BLaER1 (cell line): ENCODE measurements around the gene ICA1.
A peak's percentile ranks its signal among the peaks of the same experiment; 100 is the strongest.

Experiments used
- H3K27ac ChIP-seq: shearing (Covaris generic); formaldehyde crosslinking; 2 replicates; pipeline ENCODE4 v1.8.1; 2022
- H3K27me3 ChIP-seq: shearing (Covaris generic); formaldehyde crosslinking; 2 replicates; pipeline ENCODE4 v1.8.1; 2022
- H3K36me3 ChIP-seq: shearing (Covaris generic); formaldehyde crosslinking; 2 replicates; pipeline ENCODE4 v1.8.1; 2022
- H3K4me1 ChIP-seq: shearing (Covaris generic); formaldehyde crosslinking; 2 replicates; pipeline ENCODE4 v1.8.1; 2022
- H3K4me2 ChIP-seq: shearing (Covaris generic); formaldehyde crosslinking; 2 replicates; pipeline ENCODE4 v1.8.1; 2022
- H3K4me3 ChIP-seq: shearing (Covaris generic); formaldehyde crosslinking; 2 replicates; pipeline ENCODE4 v1.8.1; 2022
- H3K9ac ChIP-seq: shearing (Covaris generic); formaldehyde crosslinking; 2 replicates; pipeline ENCODE4 v1.8.1; 2022
- H3K9me3 ChIP-seq: shearing (Covaris generic); formaldehyde crosslinking; 2 replicates; pipeline ENCODE4 v1.8.1; 2022
- H4K20me1 ChIP-seq: shearing (Covaris generic); formaldehyde crosslinking; 2 replicates; pipeline ENCODE4 v1.8.1; 2022
- Cebpa-rat ChIP-seq: shearing (Covaris generic); IDR thresholded peaks from 2 replicates; pipeline ENCODE4 v1.8.1; 2022

ICA1 gene

DNA sequence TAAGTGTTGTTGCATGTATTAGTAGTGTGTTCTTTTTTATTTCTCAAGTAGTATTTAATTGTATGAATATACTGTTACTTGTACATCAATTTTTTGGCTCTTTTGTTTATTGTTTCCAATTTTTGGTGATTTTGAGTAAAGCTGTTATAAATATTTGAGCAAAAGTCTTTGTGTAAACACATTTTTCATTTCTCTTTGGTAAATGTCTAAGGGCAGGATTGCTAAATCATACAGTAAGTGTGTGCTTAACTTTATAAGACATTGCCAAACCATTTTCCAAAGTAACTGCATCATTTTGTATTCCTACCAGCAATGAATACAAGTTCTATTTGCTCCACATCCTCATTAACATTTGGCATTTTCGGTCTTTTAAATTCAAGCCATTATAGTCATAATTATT, 92.8 kb downstream of the ICA1 start:
- no peaks in the 10 kb centered on the region for H3K36me3 ChIP-seq
- H3K4me1 ChIP-seq, result no peaks in the 10 kb centered on the region
- H3K4me2 ChIP-seq, result no peak overlapping the region
- H3K27me3 ChIP-seq, result no peaks in the 10 kb centered on the region
- H3K4me3 ChIP-seq, result no peak overlapping the region
- no peak overlapping the region for H3K27ac ChIP-seq
- H4K20me1 ChIP-seq, result no peaks in the 10 kb centered on the region
- no peak for TF ChIP-seq Cebpa-rat
- no peak overlapping the region for H3K9ac ChIP-seq
- no peaks in the 10 kb centered on the region for H3K9me3 ChIP-seq

DNA sequence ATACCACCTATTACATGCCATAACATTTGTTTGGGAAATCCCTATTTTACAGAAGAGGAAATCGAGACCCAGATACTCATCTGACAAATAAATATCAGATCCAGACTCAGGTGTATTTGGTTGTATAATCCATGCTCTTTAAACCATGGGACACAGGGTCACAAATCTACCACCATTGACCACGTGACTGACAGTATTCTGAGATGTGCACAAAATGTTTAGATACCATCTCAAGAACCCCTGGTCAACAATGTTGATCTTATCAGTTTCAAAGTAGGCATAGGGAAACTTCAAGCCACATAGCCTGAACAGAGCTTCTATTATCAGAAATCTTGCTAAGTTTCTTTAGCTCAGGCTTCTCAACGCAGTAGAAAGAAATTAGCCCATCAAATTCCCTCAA, 93.6 kb downstream of the ICA1 start:
- no peaks in the 10 kb centered on the region for H3K9me3 ChIP-seq
- no peak overlapping the region for H3K9ac ChIP-seq
- no peaks in the 10 kb centered on the region for H3K4me1 ChIP-seq
- H3K4me3 ChIP-seq, result no peak overlapping the region
- no peak for TF ChIP-seq Cebpa-rat
- no peaks in the 10 kb centered on the region for H3K27me3 ChIP-seq
- H3K36me3 ChIP-seq, result no peaks in the 10 kb centered on the region
- no peak overlapping the region for H3K27ac ChIP-seq
- H4K20me1 ChIP-seq, result no peaks in the 10 kb centered on the region
- no peak overlapping the region for H3K4me2 ChIP-seq

DNA sequence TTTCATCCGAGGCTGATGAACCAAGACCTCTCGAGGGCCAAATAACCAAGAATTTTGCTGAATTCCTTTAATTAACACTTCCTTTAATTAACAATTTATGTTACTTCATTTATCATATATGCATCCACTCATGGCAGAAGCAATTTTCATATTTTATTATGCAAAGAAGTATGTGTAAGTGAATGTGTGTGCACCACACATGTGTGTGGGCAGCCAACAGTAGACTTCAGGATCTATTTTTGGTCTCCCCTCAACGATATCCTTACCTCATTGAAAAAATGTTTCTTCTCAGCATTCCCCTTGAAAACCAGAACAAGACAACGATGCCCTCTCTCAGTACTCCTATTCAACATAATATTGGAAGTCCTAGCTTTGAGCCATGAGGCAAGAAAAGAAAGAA, 96.8 kb downstream of the ICA1 start:
- H4K20me1 ChIP-seq, result no peaks in the 10 kb centered on the region
- TF ChIP-seq Cebpa-rat, result no peak
- H3K4me1 ChIP-seq, result no peaks in the 10 kb centered on the region
- no peak overlapping the region for H3K4me3 ChIP-seq
- H3K9me3 ChIP-seq, result no peaks in the 10 kb centered on the region
- no peaks in the 10 kb centered on the region for H3K36me3 ChIP-seq
- H3K9ac ChIP-seq, result no peak overlapping the region
- no peak overlapping the region for H3K4me2 ChIP-seq
- H3K27ac ChIP-seq, result no peak overlapping the region
- H3K27me3 ChIP-seq, result no peaks in the 10 kb centered on the region

DNA sequence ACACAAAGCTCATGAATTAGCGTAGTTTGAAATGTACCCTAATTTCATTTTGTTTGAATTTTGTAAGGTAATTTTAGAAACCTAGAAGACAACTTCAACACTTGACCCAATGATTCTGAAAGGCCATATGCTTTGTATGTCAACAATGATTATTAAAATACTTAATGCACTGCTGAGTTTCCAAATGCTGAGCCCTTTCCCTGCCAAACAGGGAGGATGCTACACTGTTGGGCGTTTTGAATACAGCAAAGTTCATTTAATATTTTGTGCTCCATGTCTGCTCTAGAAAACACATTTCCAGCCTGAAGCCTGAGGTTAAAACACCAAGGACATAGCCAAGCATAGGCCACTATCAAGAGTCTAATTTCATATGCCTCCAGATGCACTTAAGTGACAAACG, 99.8 kb downstream of the ICA1 start:
- no peaks in the 10 kb centered on the region for H3K9me3 ChIP-seq
- no peaks in the 10 kb centered on the region for H3K27me3 ChIP-seq
- H3K9ac ChIP-seq, result no peak overlapping the region
- no peak for TF ChIP-seq Cebpa-rat
- no peaks in the 10 kb centered on the region for H3K4me1 ChIP-seq
- H3K4me3 ChIP-seq, result no peak overlapping the region
- no peak overlapping the region for H3K4me2 ChIP-seq
- H3K36me3 ChIP-seq, result no peaks in the 10 kb centered on the region
- no peaks in the 10 kb centered on the region for H4K20me1 ChIP-seq
- no peak overlapping the region for H3K27ac ChIP-seq

DNA sequence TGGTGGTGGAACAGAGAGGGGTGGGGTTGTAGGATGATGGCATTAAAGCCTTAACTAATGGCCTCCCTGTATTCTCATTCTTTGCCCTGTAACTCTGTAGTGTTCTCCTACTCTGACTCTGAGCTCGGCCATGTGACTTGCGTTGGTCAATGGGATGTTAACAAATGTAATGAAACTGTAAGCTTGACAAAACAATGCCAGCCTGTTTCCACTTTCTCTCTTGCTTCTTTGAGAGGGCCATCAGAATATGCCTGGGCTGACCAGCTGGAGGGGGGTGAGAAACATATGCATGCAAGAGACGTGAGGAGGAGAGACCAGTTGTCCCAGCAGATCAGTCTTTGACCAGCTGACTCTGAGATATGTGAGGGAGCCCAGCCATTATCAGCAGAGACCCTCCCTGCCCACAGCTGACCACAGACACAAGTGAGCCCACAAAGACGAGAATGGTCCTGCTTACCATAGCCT, 100.6 kb downstream of the ICA1 start:
- H3K27ac ChIP-seq, result no peak overlapping the region
- no peak for TF ChIP-seq Cebpa-rat
- H3K4me3 ChIP-seq, result no peak overlapping the region
- H3K36me3 ChIP-seq, result no peaks in the 10 kb centered on the region
- no peak overlapping the region for H3K4me2 ChIP-seq
- no peaks in the 10 kb centered on the region for H3K4me1 ChIP-seq
- H4K20me1 ChIP-seq, result no peaks in the 10 kb centered on the region
- H3K9me3 ChIP-seq, result no peaks in the 10 kb centered on the region
- no peak overlapping the region for H3K9ac ChIP-seq
- H3K27me3 ChIP-seq, result no peaks in the 10 kb centered on the region

DNA sequence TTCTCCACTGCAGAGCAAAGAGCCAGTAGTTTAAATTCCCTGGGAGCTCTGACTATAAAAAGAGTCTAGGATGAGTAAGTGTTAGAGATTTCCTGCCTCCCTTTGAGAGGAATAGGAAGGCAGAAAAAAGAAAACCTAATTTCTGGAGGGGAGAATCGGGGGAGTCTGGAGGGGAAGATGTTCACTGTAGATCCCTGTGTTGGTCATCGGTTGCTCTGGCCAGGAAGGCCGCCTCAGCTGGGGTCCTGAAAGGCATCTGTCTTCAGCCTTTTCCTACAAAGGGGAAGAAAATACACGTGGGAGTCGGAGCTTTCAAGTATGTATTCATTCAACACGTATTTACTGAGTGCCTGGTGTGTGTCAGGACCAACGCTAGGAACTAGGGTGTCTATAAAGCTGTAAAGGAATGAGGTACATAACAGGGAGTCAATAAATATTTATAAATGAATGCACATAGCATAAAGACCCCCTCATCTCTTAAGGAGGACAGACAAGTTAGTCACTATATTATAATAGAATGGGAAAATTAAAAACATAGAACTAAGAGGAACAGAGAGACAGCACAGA, 101.1 kb downstream of the ICA1 start:
- Histone ChIP-seq H3K4me1 (no peaks in the 10 kb centered on the region), H4K20me1 (no peaks in the 10 kb centered on the region), H3K9me3 (no peaks in the 10 kb centered on the region), H3K4me3 (no peak overlapping the region), H3K4me2 (no peak overlapping the region), H3K27me3 (no peaks in the 10 kb centered on the region), H3K36me3 (no peaks in the 10 kb centered on the region), H3K9ac (no peak overlapping the region), H3K27ac (no peak overlapping the region)
- no peak for TF ChIP-seq Cebpa-rat

DNA sequence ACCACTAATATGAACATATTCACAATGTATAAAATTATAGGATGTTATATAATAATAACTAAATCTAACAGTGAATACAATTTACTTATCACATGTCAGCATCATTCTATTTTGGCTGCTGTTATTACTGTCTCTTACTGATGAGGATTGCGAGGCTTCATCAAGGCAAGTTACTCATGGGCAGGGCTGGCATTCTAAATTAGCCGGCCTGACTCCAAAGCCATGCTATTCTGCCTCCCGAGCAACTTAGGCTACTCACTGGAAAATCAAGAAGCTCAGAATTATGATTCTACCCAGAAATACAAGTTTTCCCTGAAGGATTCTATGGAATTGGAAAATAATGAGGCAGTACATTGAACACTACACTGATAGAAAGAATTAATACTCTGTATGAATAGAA, 101.7 kb downstream of the ICA1 start:
- Histone ChIP-seq H3K9me3 (no peaks in the 10 kb centered on the region), H4K20me1 (no peaks in the 10 kb centered on the region), H3K27ac (no peak overlapping the region), H3K9ac (no peak overlapping the region), H3K4me3 (no peak overlapping the region), H3K4me2 (no peak overlapping the region), H3K4me1 (no peaks in the 10 kb centered on the region), H3K36me3 (no peaks in the 10 kb centered on the region), H3K27me3 (no peaks in the 10 kb centered on the region)
- TF ChIP-seq Cebpa-rat, result no peak

DNA sequence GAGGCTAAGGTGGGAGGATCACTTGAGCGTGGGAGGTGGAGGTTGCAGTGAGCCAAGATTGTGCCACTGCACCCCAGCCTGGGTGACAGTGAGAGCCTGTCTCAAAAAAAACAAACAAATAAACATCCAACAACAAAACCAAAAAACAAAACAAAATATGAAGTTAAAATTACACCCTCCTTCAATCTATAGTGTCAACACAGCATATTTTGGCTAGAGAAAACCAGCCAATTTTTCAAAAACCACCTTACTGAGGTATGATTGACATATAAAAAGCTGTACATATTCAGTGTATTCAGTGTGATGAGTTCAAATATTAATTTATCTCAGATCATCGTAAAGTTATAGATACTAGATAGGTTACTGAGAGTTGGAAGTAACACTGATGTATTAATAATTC, 102.4 kb downstream of the ICA1 start:
- H3K36me3 ChIP-seq, result no peaks in the 10 kb centered on the region
- no peaks in the 10 kb centered on the region for H3K27me3 ChIP-seq
- no peaks in the 10 kb centered on the region for H4K20me1 ChIP-seq
- no peak for TF ChIP-seq Cebpa-rat
- H3K4me3 ChIP-seq, result no peak overlapping the region
- no peak overlapping the region for H3K27ac ChIP-seq
- H3K9me3 ChIP-seq, result no peaks in the 10 kb centered on the region
- H3K9ac ChIP-seq, result no peak overlapping the region
- no peak overlapping the region for H3K4me2 ChIP-seq
- H3K4me1 ChIP-seq, result no peaks in the 10 kb centered on the region

DNA sequence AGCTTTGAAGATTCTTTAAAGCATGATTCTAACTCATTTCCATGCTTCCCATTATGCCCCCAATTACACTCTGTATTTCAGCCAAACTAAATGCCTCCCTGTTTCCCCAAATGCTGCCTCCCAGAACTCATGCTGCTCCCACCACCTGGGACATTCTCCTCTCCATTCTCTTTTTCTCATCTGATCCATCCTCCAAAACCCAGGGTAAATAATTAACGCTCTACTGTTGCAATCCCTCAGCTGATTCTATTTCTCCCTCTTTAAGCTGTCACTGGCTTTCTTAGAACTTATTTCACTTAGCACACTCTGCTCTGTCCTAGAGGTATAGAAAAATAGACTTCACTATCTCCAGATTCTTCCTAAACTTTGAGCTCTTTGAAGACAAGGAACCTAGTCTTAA, 104.7 kb downstream of the ICA1 start:
- no peaks in the 10 kb centered on the region for H3K36me3 ChIP-seq
- H3K4me2 ChIP-seq, result no peak overlapping the region
- no peak overlapping the region for H3K27ac ChIP-seq
- H3K27me3 ChIP-seq, result no peaks in the 10 kb centered on the region
- H3K9me3 ChIP-seq, result no peaks in the 10 kb centered on the region
- H3K4me1 ChIP-seq, result no peaks in the 10 kb centered on the region
- H3K9ac ChIP-seq, result no peak overlapping the region
- no peak for TF ChIP-seq Cebpa-rat
- no peak overlapping the region for H3K4me3 ChIP-seq
- no peaks in the 10 kb centered on the region for H4K20me1 ChIP-seq

DNA sequence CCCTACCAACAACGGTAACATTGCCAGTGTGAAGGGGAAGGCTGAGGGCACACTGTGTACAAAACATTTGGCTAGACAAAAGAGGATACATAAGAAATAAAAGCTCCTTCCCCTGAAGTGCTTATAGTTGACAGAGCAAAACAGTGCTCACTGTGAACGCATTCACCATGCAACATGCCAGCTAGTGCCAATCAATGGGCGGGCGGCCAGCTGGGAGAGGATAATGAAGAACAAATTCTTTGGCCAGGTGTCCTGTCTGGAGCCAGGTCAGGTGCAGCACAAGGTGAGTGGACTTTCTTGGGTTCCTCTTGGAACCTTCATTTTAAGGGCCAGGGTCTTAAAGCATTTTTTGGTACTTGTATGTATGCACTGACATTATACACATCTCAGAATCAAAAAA, 106.1 kb downstream of the ICA1 start:
- no peaks in the 10 kb centered on the region for H3K9me3 ChIP-seq
- TF ChIP-seq Cebpa-rat, result no peak

DNA sequence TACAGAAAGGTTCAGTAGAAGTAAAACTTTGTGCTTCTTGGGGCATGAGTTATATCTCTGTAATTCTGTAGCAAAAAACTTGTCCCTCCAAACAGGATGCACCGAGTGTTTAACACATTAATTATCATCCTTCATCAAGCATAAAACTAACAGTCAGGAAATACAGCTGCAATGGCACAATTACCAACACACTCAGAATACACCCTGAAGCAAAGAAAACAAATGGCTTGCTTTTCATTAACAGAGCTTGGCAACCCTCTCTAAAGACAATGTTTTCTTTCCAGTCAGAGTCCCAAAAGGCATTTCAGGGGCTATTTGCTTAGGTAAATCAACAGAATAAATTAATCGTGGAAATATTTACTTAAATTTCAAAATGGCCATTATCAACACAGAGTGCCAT, 107.7 kb downstream of the ICA1 start:
- H3K27me3 ChIP-seq, result no peaks in the 10 kb centered on the region
- peak overlapping the region; percentile 32; the same call in 1 of the 2 replicates for H3K4me2 ChIP-seq
- no peaks in the 10 kb centered on the region for H3K36me3 ChIP-seq
- H3K4me3 ChIP-seq, result no peak overlapping the region
- TF ChIP-seq Cebpa-rat, result no peak
- H3K9me3 ChIP-seq, result no peaks in the 10 kb centered on the region
- H3K4me1 ChIP-seq, result peaks cover 21% of the 10 kb centered on the region
- no peak overlapping the region for H3K9ac ChIP-seq
- no peak overlapping the region for H3K27ac ChIP-seq
- H4K20me1 ChIP-seq, result no peaks in the 10 kb centered on the region

More for the DNA sequence above, 106.1 kb downstream of the ICA1 start:
- H3K4me3 ChIP-seq, result no peak overlapping the region
- no peak overlapping the region for H3K27ac ChIP-seq
- peaks cover 5% of the 10 kb centered on the region for H3K4me1 ChIP-seq
- H3K27me3 ChIP-seq, result no peaks in the 10 kb centered on the region
- no peak overlapping the region for H3K9ac ChIP-seq
- H4K20me1 ChIP-seq, result no peaks in the 10 kb centered on the region
- no peak overlapping the region for H3K4me2 ChIP-seq
- no peaks in the 10 kb centered on the region for H3K36me3 ChIP-seq
